Mesothelial cell of epicardium (in vitro differentiated cells): ENCODE results near the gene OR10A7. TPM values are rescaled to one million over a fixed set of nuclear protein-coding genes. Genes with fewer than 3 reads are reported as not detected.
"Not testable (repeated sequence)": the region's sequence is repeated elsewhere in the genome, so short reads cannot be mapped to it uniquely, and the experiment has no call there.

Experiments
- DNase-seq, 2 experiments: peaks; one replicate each; pipeline ENCODE4 v3.0.0; 2021; ENCODE audit warnings: low spot score in 2 of 2; ENCODE audit not compliant: unreplicated experiment in 2 of 2
- H3K27ac Mint-ChIP-seq: 2 replicates; pipeline ENCODE4 v1.8.0; 2021; ENCODE audit warnings: mixed read lengths
- H3K27me3 Mint-ChIP-seq: 2 replicates; pipeline ENCODE4 v1.8.0; 2021; ENCODE audit warnings: low read depth, mixed read lengths
- H3K36me3 Mint-ChIP-seq: 2 replicates; pipeline ENCODE4 v1.8.0; 2021; ENCODE audit warnings: mixed read lengths
- H3K4me1 Mint-ChIP-seq: 2 replicates; pipeline ENCODE4 v1.8.0; 2021; ENCODE audit warnings: mixed read lengths
- H3K4me3 Mint-ChIP-seq: 2 replicates; pipeline ENCODE4 v1.8.0; 2021; ENCODE audit warnings: mild to moderate bottlenecking, moderate library complexity, mixed read lengths
- H3K9me3 Mint-ChIP-seq: 2 replicates; pipeline ENCODE4 v1.8.0; 2021; ENCODE audit warnings: mixed read lengths
- CTCF ChIP-seq: fragments of 200-600 bp; sonication (generic); IDR thresholded peaks from one replicate; pipeline ENCODE4 v1.5.0; 2021; ENCODE audit warnings: antibody characterized with exemption; ENCODE audit not compliant: unreplicated experiment
- total RNA-seq: library from RNA; stranded (reverse); gene quantifications from 3 replicates; pipeline ENCODE4 v1.2.1, GENCODE V29; 2021

The OR10A7 gene
- total RNA-seq: not detected in 3 replicates

GRCh38 chr12:55220725-55221124, at the start of gene OR10A7:
Gene OR10A7, plus strand, starts transcription at chr12:55221025. Its CDS starts 0 bp downstream, at chr12:55221025.
- TF ChIP-seq CTCF: no peak
- H3K9me3 Mint-ChIP-seq: peaks cover 4% of the 10 kb centered on the region
- H3K27me3 Mint-ChIP-seq: peaks cover 4% of the 10 kb centered on the region
- no peak within 1 kb of the TSS for H3K27ac Mint-ChIP-seq
- H3K4me1 Mint-ChIP-seq: no peaks in the 10 kb centered on the region
- no peaks in the 10 kb centered on the region for H3K36me3 Mint-ChIP-seq
- DNase-seq: no peak
- no peak within 1 kb of the TSS for H3K4me3 Mint-ChIP-seq

GRCh38 chr12:55171445-55171844, 49.4 kb upstream of the OR10A7 start:
- Mint-ChIP-seq H3K36me3 (no peaks in the 10 kb centered on the region), H3K9me3 (no peaks in the 10 kb centered on the region), H3K27me3 (peaks cover 5% of the 10 kb centered on the region), H3K4me3 (no peak overlapping the region), H3K4me1 (no peaks in the 10 kb centered on the region), H3K27ac (no peak overlapping the region)
- TF ChIP-seq CTCF: no peak
- no peak for DNase-seq

GRCh38 chr12:55171846-55172245, 49.0 kb upstream of the OR10A7 start:
- H3K9me3 Mint-ChIP-seq, H3K27ac Mint-ChIP-seq, H3K36me3 Mint-ChIP-seq, DNase-seq, H3K27me3 Mint-ChIP-seq, H3K4me1 Mint-ChIP-seq, H3K4me3 Mint-ChIP-seq: not testable (repeated sequence)

GRCh38 chr12:55172686-55173085, 48.1 kb upstream of the OR10A7 start:
- H3K4me3 Mint-ChIP-seq: no peak overlapping the region
- no peaks in the 10 kb centered on the region for H3K36me3 Mint-ChIP-seq
- TF ChIP-seq CTCF: no peak
- peaks cover 7% of the 10 kb centered on the region for H3K27me3 Mint-ChIP-seq
- no peaks in the 10 kb centered on the region for H3K4me1 Mint-ChIP-seq
- DNase-seq: no peak
- no peaks in the 10 kb centered on the region for H3K9me3 Mint-ChIP-seq
- no peak overlapping the region for H3K27ac Mint-ChIP-seq

GRCh38 chr12:55173456-55173855, 47.4 kb upstream of the OR10A7 start:
- H3K27me3 Mint-ChIP-seq: peaks cover 14% of the 10 kb centered on the region
- no peak for DNase-seq
- no peaks in the 10 kb centered on the region for H3K36me3 Mint-ChIP-seq
- H3K4me3 Mint-ChIP-seq: no peak overlapping the region
- no peak for TF ChIP-seq CTCF
- H3K27ac Mint-ChIP-seq: no peak overlapping the region
- H3K4me1 Mint-ChIP-seq: no peaks in the 10 kb centered on the region
- H3K9me3 Mint-ChIP-seq: no peaks in the 10 kb centered on the region

- Mint-ChIP-seq H3K9me3 (peaks cover 11% of the 10 kb centered on the region), H3K27ac (no peak overlapping the region), H3K4me1 (no peaks in the 10 kb centered on the region), H3K27me3 (peaks cover 3% of the 10 kb centered on the region), H3K4me3 (no peak overlapping the region), H3K36me3 (no peaks in the 10 kb centered on the region)
- no peak for DNase-seq
- no peak for TF ChIP-seq CTCF
Observed at GRCh38 chr12:55188573-55188972, 32.3 kb upstream of the OR10A7 start.
